ENCODE results near the gene EDC3.
A peak's percentile ranks its signal among the peaks of the same experiment; 100 is the strongest.
"Not testable (repeated sequence)": the region's sequence is repeated elsewhere in the genome, so short reads cannot be mapped to it uniquely, and the experiment has no call there.

Gene EDC3

GRCh38 chr15:74695597-74696397 lies at the start of gene EDC3:
Gene EDC3 (minus strand): TSS chr15:74696024. CDS start chr15:74675124, 20,900 bp downstream.
- TF ChIP-seq, protein P1, sequence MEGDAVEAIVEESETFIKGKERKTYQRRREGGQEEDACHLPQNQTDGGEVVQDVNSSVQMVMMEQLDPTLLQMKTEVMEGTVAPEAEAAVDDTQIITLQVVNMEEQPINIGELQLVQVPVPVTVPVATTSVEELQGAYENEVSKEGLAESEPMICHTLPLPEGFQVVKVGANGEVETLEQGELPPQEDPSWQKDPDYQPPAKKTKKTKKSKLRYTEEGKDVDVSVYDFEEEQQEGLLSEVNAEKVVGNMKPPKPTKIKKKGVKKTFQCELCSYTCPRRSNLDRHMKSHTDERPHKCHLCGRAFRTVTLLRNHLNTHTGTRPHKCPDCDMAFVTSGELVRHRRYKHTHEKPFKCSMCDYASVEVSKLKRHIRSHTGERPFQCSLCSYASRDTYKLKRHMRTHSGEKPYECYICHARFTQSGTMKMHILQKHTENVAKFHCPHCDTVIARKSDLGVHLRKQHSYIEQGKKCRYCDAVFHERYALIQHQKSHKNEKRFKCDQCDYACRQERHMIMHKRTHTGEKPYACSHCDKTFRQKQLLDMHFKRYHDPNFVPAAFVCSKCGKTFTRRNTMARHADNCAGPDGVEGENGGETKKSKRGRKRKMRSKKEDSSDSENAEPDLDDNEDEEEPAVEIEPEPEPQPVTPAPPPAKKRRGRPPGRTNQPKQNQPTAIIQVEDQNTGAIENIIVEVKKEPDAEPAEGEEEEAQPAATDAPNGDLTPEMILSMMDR (IDR thresholded peaks at IDR 0.05; ENCODE audit: insufficient read depth, low read length, missing control alignments), result no peak
- ChIA-PET CTCF (interaction anchor here (0.7 to 1.2 kb wide), 6 partner anchors 12 to 61 kb away, joined by 3 to 5 read pairs (median 3); no protein-coding TSS in a partner anchor), POLR2A (no interaction called here)
- peak; percentile 14 for DNase-seq (ENCODE audit: low read depth, low spot score)
- H3K4me3 ChIP-seq (ENCODE audit: low read depth, low read length), result peak within 1 kb of the TSS; percentile 98

- no peak for DNase-seq (ENCODE audit: low read depth, low spot score)
- ChIA-PET CTCF (interaction anchor here (1.1 kb wide), 1 partner anchor 31 kb away, joined by 3 read pairs; no protein-coding TSS in a partner anchor), POLR2A (no interaction called here)
- TF ChIP-seq, protein P1 (IDR thresholded peaks at IDR 0.05; ENCODE audit: insufficient read depth, low read length, missing control alignments), result no peak
- H3K4me3 ChIP-seq (ENCODE audit: low read depth, low read length), result no peak overlapping the region
Measured at GRCh38 chr15:74742422-74742821, 46.6 kb upstream of the EDC3 start.

- CTCF ChIA-PET; H3K4me3 ChIP-seq (ENCODE audit: low read depth, low read length); DNase-seq (ENCODE audit: low read depth, low spot score): not testable (repeated sequence)
- POLR2A ChIA-PET, result interaction anchor here (0.7 kb wide), 1 partner anchor 74 kb away, joined by 3 read pairs; the partner anchor contains the start of gene LMAN1L
Measured at GRCh38 chr15:74738239-74738638, 42.4 kb upstream of the EDC3 start.

DNA sequence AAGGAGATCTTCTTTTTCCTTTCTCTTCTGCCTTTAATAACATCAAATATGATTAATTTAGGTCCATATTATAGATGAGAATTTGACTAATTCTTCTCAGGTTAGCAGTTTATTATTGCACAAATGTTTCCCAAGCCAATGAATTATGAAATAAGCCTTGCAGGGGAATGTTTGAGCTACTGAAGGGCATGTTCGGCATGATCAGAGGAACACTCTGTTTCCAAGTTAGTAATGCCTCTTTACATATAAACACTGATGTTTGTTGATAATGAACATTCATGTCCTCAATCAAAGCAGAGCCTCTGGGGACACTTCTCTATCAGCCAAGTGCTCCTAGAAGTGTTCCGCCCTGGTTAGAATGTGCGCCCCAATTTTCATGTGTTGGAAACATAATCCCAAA lies 39.5 kb upstream of the EDC3 start:
- TF ChIP-seq, protein P1 (IDR thresholded peaks at IDR 0.05; ENCODE audit: insufficient read depth, low read length, missing control alignments), result no peak
- ChIA-PET POLR2A (no interaction called here), CTCF (interaction anchor here (1.2 to 2.2 kb wide), 3 partner anchors 34 to 81 kb away, joined by 3 to 7 read pairs (median 4); no protein-coding TSS in a partner anchor)
- no peak for DNase-seq (ENCODE audit: low read depth, low spot score)
- H3K4me3 ChIP-seq (ENCODE audit: low read depth, low read length), result no peak overlapping the region

- no peak for DNase-seq (ENCODE audit: low read depth, low spot score)
- POLR2A ChIA-PET, result no interaction called here
- no peak overlapping the region for H3K4me3 ChIP-seq (ENCODE audit: low read depth, low read length)
- TF ChIP-seq, protein P1 (IDR thresholded peaks at IDR 0.05; ENCODE audit: insufficient read depth, low read length, missing control alignments), result no peak
- CTCF ChIA-PET, result no interaction called here
Measured at GRCh38 chr15:74733269-74733668, 37.4 kb upstream of the EDC3 start.

GRCh38 chr15:74732846-74733245 lies 37.0 kb upstream of the EDC3 start:
- TF ChIP-seq, protein P1 (IDR thresholded peaks at IDR 0.05; ENCODE audit: insufficient read depth, low read length, missing control alignments), result no peak
- ChIA-PET POLR2A (no interaction called here), CTCF (interaction anchor here (1.3 kb wide), 1 partner anchor 37 kb away, joined by 3 read pairs; no protein-coding TSS in a partner anchor)
- no peak for DNase-seq (ENCODE audit: low read depth, low spot score)
- no peak overlapping the region for H3K4me3 ChIP-seq (ENCODE audit: low read depth, low read length)
